Ishikawa (cell line): ENCODE results near the gene PRRT4.

ENCODE experiments used
- CEBPB ChIP-seq: IDR thresholded peaks from 2 replicates; pipeline ENCODE4 v1.6.1; 2012
- CREB1 ChIP-seq: IDR thresholded peaks from 2 replicates; pipeline ENCODE4 v1.6.1; 2012; ENCODE audit warnings: low read depth
- EGR1 ChIP-seq: IDR thresholded peaks from 2 replicates; pipeline ENCODE4 v1.6.1; 2012
- EP300 ChIP-seq: IDR thresholded peaks from 2 replicates; pipeline ENCODE4 v1.6.1; 2012; ENCODE audit warnings: borderline replicate concordance
- FOXM1 ChIP-seq: IDR thresholded peaks from 2 replicates; pipeline ENCODE4 v1.6.1; 2012; ENCODE audit warnings: low read depth, borderline replicate concordance
- MAX ChIP-seq: IDR thresholded peaks from 2 replicates; pipeline ENCODE4 v1.6.1; 2012
- NFIC ChIP-seq: IDR thresholded peaks from 2 replicates; pipeline ENCODE4 v1.6.1; 2012
- RAD21 ChIP-seq: IDR thresholded peaks from 2 replicates; pipeline ENCODE4 v1.6.1; 2012; ENCODE audit warnings: low read depth
- REST ChIP-seq: IDR thresholded peaks from 2 replicates; pipeline ENCODE4 v1.6.1; 2012; ENCODE audit warnings: low read depth, mild to moderate bottlenecking
- TAF1 ChIP-seq: IDR thresholded peaks from 2 replicates; pipeline ENCODE4 v1.6.1; 2012; ENCODE audit warnings: low read depth, mild to moderate bottlenecking
- TCF12 ChIP-seq: IDR thresholded peaks from 2 replicates; pipeline ENCODE4 v1.6.1; 2012; ENCODE audit warnings: low read depth
- TEAD4 ChIP-seq: IDR thresholded peaks from 2 replicates; pipeline ENCODE4 v1.6.1; 2012
- USF1 ChIP-seq: IDR thresholded peaks from 2 replicates; pipeline ENCODE4 v1.6.1; 2012
- YY1 ChIP-seq: IDR thresholded peaks from 2 replicates; pipeline ENCODE4 v1.6.1; 2012; ENCODE audit warnings: low read depth
- ZBTB7A ChIP-seq: IDR thresholded peaks from 2 replicates; pipeline ENCODE4 v1.6.1; 2012; ENCODE audit warnings: low read depth

Gene PRRT4

DNA sequence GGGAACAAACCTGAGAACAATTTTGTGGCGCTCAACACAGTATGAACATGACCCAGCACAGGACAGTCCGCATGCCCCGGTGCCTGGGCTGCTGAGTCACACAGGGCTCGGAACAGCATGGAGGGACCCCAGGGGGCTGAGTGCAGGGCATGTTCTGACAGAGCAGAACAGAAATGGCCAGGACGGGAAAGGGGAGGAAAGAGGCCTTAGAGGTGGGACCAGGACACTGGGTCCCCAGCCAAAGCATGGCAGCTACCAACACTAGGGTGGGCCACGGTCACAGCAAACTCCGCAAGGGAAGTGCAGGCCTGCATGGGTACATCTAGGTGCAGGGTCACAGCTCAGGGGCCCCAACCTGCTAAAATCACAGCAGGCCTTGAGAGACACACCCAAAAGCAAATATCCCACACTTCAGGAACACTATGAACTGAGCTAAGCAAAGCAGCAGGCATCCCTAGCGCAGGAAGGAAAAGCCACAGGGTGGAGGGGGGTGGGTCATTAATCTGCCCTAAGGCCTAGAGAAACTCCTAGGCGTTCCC, 42.7 kb upstream of the PRRT4 start:
- TF ChIP-seq TAF1, result no peak
- TF ChIP-seq TCF12, result no peak
- TF ChIP-seq CEBPB, result no peak
- TF ChIP-seq ZBTB7A, result no peak
- no peak for TF ChIP-seq MAX
- TF ChIP-seq YY1, result no peak

GRCh38 chr7:128403676-128404075, 42.2 kb upstream of the PRRT4 start:
- TF ChIP-seq TCF12 (no peak), CEBPB (no peak), CREB1 (no peak), FOXM1 (no peak), ZBTB7A (no peak), REST (no peak), TAF1 (no peak), MAX (no peak), USF1 (no peak), TEAD4 (no peak), EGR1 (no peak), RAD21 (no peak), EP300 (no peak), YY1 (no peak), NFIC (no peak)

- TF ChIP-seq TEAD4, result no peak
- no peak for TF ChIP-seq TAF1
- no peak for TF ChIP-seq USF1
- TF ChIP-seq ZBTB7A, result no peak
- no peak for TF ChIP-seq RAD21
- no peak for TF ChIP-seq REST
Observed at GRCh38 chr7:128402356-128402755, 40.9 kb upstream of the PRRT4 start.

- TF ChIP-seq TEAD4 (no peak), NFIC (no peak), ZBTB7A (no peak), TCF12 (no peak), USF1 (no peak), YY1 (no peak), TAF1 (no peak), FOXM1 (no peak), RAD21 (no peak), EGR1 (no peak), CEBPB (no peak), CREB1 (no peak), REST (no peak), MAX (no peak), EP300 (no peak)
Observed at GRCh38 chr7:128400566-128400965, 39.1 kb upstream of the PRRT4 start.
